Right forelimb (tissue), 1 donor: ENCODE measurements around the gene PHACTR1.

Experiments
- DNase-seq: peaks from one replicate; pipeline ENCODE4 v3.0.0-alpha.2; 2018

Gene PHACTR1

GRCh38 chr6:13038315-13038714 lies 321.7 kb downstream of the PHACTR1 start:
- DNase-seq = no peak

GRCh38 chr6:13038741-13039190 lies 322.2 kb downstream of the PHACTR1 start:
- DNase-seq = no peak

GRCh38 chr6:13044390-13044789 lies 327.8 kb downstream of the PHACTR1 start:
- DNase-seq = no peak

GRCh38 chr6:13044896-13045295 lies 328.3 kb downstream of the PHACTR1 start:
- DNase-seq = no peak

GRCh38 chr6:13045676-13046075 lies 329.1 kb downstream of the PHACTR1 start:
- DNase-seq = no peak

GRCh38 chr6:13046084-13046483 lies 329.5 kb downstream of the PHACTR1 start:
- DNase-seq = no peak

GRCh38 chr6:13048113-13048512 lies 331.5 kb downstream of the PHACTR1 start:
- no peak for DNase-seq

- no peak for DNase-seq
Observed at GRCh38 chr6:13049666-13050254, 333.2 kb downstream of the PHACTR1 start.

- no peak for DNase-seq
Observed at GRCh38 chr6:13053006-13053461, 336.5 kb downstream of the PHACTR1 start.

- no peak for DNase-seq
Observed at GRCh38 chr6:13058051-13058450, 341.5 kb downstream of the PHACTR1 start.

GRCh38 chr6:13059026-13059425 lies 342.5 kb downstream of the PHACTR1 start:
- no peak for DNase-seq

GRCh38 chr6:13063300-13063918 lies 346.8 kb downstream of the PHACTR1 start:
- no peak for DNase-seq

GRCh38 chr6:13065581-13065980 lies 349.0 kb downstream of the PHACTR1 start:
- no peak for DNase-seq

- DNase-seq = no peak
Observed at GRCh38 chr6:13066050-13066449, 349.5 kb downstream of the PHACTR1 start.

- DNase-seq = no peak
Observed at GRCh38 chr6:13066820-13067219, 350.3 kb downstream of the PHACTR1 start.

- DNase-seq = no peak
Observed at GRCh38 chr6:13068586-13069210, 352.1 kb downstream of the PHACTR1 start.

- DNase-seq = no peak
Observed at GRCh38 chr6:13071550-13072345, 355.2 kb downstream of the PHACTR1 start.

- no peak for DNase-seq
Observed at GRCh38 chr6:13072686-13073347, 356.2 kb downstream of the PHACTR1 start.

GRCh38 chr6:13074415-13075140 lies 358.0 kb downstream of the PHACTR1 start:
- DNase-seq = no peak

- no peak for DNase-seq
Observed at GRCh38 chr6:13075141-13075845, 358.7 kb downstream of the PHACTR1 start.

- no peak for DNase-seq
Observed at GRCh38 chr6:13076575-13076974, 360.0 kb downstream of the PHACTR1 start.

GRCh38 chr6:13077117-13077516 lies 360.6 kb downstream of the PHACTR1 start:
- DNase-seq = no peak
